SK-N-SH treated with all-trans-retinoic acid at 6 μM for 48 hours (cell line): ENCODE results near the gene NOTCH2.

Experiments
- ARNTL ChIP-seq: fragments of 450-650 bp; formaldehyde crosslinking; IDR thresholded peaks from 2 replicates; pipeline ENCODE4 v1.5.0; 2020; ENCODE audit warnings: low read depth, mild to moderate bottlenecking, moderate library complexity, borderline replicate concordance
- CSDC2 ChIP-seq: fragments of 250-450 bp; sonication (Bioruptor Pico); IDR thresholded peaks from 2 replicates; pipeline ENCODE4 v1.5.0; 2020; ENCODE audit warnings: mild to moderate bottlenecking, moderate library complexity
- GLIS3 ChIP-seq: fragments of 250-450 bp; sonication (Bioruptor Pico); IDR thresholded peaks from 2 replicates; pipeline ENCODE4 v1.5.0; 2020; ENCODE audit warnings: mild to moderate bottlenecking, moderate library complexity
- PATZ1 ChIP-seq: fragments of 250-450 bp; sonication (Bioruptor Pico); IDR thresholded peaks from 2 replicates; pipeline ENCODE4 v1.8.0; 2020; ENCODE audit warnings: mild to moderate bottlenecking, moderate library complexity, borderline replicate concordance
- PPARA ChIP-seq: fragments of 250-450 bp; sonication (Bioruptor Pico); IDR thresholded peaks from 2 replicates; pipeline ENCODE4 v1.5.0; 2020; ENCODE audit warnings: mild to moderate bottlenecking, borderline replicate concordance
- TCF4 ChIP-seq: fragments of 250-450 bp; sonication (Bioruptor Pico); IDR thresholded peaks from 2 replicates; pipeline ENCODE4 v1.8.0; 2021; ENCODE audit warnings: mild to moderate bottlenecking, moderate library complexity, borderline replicate concordance
- TOX ChIP-seq: fragments of 250-450 bp; sonication (Bioruptor Pico); IDR thresholded peaks from 2 replicates; pipeline ENCODE4 v1.8.0; 2021; ENCODE audit warnings: mild to moderate bottlenecking, moderate library complexity, borderline replicate concordance
- TSHZ2 ChIP-seq: fragments of 250-450 bp; sonication (Bioruptor Pico); IDR thresholded peaks from 2 replicates; pipeline ENCODE4 v1.5.0; 2020; ENCODE audit warnings: mild to moderate bottlenecking, moderate library complexity
- ZC3H10 ChIP-seq: fragments of 250-450 bp; sonication (Bioruptor Pico); IDR thresholded peaks from 2 replicates; pipeline ENCODE4 v1.5.1; 2021; ENCODE audit warnings: mild to moderate bottlenecking, moderate library complexity
- ZFP3 ChIP-seq: fragments of 250-450 bp; sonication (Bioruptor Pico); IDR thresholded peaks from 2 replicates; pipeline ENCODE4 v1.5.0; 2020; ENCODE audit warnings: mild to moderate bottlenecking, moderate library complexity
- ZNF565 ChIP-seq: fragments of 450-650 bp; formaldehyde crosslinking; conservative IDR thresholded peaks from 2 replicates; pipeline ENCODE4 v1.5.0; 2020; ENCODE audit warnings: low read depth, mild to moderate bottlenecking, moderate library complexity
- ZNF8 ChIP-seq: fragments of 450-650 bp; formaldehyde crosslinking; IDR thresholded peaks from 2 replicates; pipeline ENCODE4 v1.5.0; 2020; ENCODE audit warnings: mild to moderate bottlenecking, moderate library complexity

GRCh38 chr1:119882132-119883049 lies 187.1 kb downstream of the NOTCH2 start:
- no peak for TF ChIP-seq TSHZ2
- TF ChIP-seq TCF4 (CRISPR knock-in tag), result no peak
- no peak for TF ChIP-seq ARNTL (CRISPR knock-in tag)
- TF ChIP-seq ZNF565 (CRISPR knock-in tag), result no peak
- TF ChIP-seq TOX (CRISPR knock-in tag), result no peak
- TF ChIP-seq ZC3H10 (CRISPR knock-in tag), result no peak
- TF ChIP-seq ZFP3 (CRISPR knock-in tag), result no peak
- TF ChIP-seq ZNF8, result no peak
- no peak for TF ChIP-seq PATZ1 (CRISPR knock-in tag)
- TF ChIP-seq CSDC2, result no peak
- TF ChIP-seq PPARA (CRISPR knock-in tag), result no peak
- no peak for TF ChIP-seq GLIS3 (CRISPR knock-in tag)
